ENCODE measurements around the gene STXBP6.

Gene STXBP6

DNA sequence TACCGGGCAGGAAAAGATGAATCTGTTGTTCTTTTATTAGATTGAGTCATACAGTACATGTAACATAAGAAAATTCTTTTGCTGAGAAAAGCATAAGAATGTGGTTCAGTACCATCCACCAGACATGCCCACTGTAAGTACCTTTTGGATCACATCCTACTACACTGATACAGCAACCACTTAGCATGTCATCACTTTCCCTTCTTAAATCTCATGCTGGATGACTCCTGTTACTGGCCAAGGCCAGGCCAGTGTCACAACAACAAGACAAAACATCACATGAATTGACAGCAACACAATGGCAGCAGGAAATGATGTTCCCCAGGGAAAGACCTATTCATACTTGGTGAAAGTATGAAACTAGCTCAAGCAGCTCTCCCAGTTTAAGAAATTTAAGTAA lies 46.4 kb downstream of the STXBP6 start:
- no peak overlapping the region for H3K4me3 ChIP-seq (ENCODE audit: control insufficient read depth, low read depth, low read length)
- no peak for DNase-seq (ENCODE audit: low read depth)
- TF ChIP-seq, protein P1, sequence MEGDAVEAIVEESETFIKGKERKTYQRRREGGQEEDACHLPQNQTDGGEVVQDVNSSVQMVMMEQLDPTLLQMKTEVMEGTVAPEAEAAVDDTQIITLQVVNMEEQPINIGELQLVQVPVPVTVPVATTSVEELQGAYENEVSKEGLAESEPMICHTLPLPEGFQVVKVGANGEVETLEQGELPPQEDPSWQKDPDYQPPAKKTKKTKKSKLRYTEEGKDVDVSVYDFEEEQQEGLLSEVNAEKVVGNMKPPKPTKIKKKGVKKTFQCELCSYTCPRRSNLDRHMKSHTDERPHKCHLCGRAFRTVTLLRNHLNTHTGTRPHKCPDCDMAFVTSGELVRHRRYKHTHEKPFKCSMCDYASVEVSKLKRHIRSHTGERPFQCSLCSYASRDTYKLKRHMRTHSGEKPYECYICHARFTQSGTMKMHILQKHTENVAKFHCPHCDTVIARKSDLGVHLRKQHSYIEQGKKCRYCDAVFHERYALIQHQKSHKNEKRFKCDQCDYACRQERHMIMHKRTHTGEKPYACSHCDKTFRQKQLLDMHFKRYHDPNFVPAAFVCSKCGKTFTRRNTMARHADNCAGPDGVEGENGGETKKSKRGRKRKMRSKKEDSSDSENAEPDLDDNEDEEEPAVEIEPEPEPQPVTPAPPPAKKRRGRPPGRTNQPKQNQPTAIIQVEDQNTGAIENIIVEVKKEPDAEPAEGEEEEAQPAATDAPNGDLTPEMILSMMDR (IDR thresholded peaks at IDR 0.05; ENCODE audit: control insufficient read depth, insufficient read depth, low read depth, low read length, missing control alignments), result no peak

DNA sequence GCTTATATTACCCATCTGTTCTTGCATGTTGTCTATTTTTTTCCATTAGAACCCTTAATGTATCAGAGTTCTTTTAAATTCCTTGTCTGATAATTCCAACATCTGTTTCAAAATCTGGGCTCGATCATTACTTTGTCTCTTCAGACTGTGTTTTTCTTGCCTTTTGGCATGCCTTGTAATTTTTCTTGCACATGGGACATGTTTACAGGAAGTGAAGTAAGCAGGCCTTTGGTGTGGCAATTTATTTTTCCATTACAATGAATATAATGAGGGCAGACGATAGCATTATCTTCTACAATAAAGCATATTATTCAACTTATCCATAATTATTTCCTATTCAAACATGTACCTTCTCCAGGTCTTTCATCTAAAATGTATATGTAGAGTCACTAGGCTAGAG lies 48.3 kb downstream of the STXBP6 start:
- H3K4me3 ChIP-seq (ENCODE audit: control insufficient read depth, low read depth, low read length), result no peak overlapping the region
- TF ChIP-seq, protein P1 (IDR thresholded peaks at IDR 0.05; ENCODE audit: control insufficient read depth, insufficient read depth, low read depth, low read length, missing control alignments), result no peak
- DNase-seq (ENCODE audit: low read depth), result no peak

DNA sequence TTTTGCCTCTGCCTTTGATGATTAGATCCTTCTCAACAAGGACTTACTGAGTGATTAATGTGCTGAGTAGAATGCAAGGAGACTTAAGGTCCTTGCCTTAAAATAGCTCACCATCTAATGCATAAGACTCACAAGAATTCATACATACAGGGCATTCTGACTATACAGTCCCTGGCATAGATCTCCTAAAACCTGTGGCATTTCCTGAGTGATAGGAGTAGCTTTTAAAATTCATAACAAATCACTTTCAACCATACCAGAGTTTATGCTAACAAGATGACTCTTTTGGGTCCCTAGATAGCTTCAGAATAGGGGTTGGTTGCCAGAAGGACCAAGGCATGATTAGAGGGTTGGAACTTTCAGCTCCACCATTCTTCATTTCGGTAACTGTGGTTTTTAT lies 48.8 kb downstream of the STXBP6 start:
- no peak overlapping the region for H3K4me3 ChIP-seq (ENCODE audit: control insufficient read depth, low read depth, low read length)
- TF ChIP-seq, protein P1 (IDR thresholded peaks at IDR 0.05; ENCODE audit: control insufficient read depth, insufficient read depth, low read depth, low read length, missing control alignments), result no peak
- DNase-seq (ENCODE audit: low read depth), result no peak

DNA sequence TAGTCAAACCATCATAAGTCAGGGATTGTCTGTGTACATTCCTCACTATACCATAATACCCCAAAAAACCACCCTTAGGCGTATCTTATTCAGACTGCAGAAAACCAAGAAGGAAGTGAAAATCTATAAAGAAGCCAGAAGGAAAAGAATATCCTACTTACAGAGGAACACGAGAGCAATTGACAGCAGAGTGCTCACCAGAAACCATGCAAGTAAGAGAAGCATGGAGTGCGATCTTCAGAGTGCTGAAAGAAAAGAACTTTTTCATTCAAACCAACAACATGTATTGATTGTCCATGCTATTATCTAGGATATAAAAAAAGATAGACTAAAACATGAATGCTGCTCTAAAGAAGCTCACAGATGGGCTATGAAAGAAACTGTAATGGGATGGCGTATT lies 50.8 kb downstream of the STXBP6 start:
- TF ChIP-seq, protein P1 (IDR thresholded peaks at IDR 0.05; ENCODE audit: control insufficient read depth, insufficient read depth, low read depth, low read length, missing control alignments), result no peak

DNA sequence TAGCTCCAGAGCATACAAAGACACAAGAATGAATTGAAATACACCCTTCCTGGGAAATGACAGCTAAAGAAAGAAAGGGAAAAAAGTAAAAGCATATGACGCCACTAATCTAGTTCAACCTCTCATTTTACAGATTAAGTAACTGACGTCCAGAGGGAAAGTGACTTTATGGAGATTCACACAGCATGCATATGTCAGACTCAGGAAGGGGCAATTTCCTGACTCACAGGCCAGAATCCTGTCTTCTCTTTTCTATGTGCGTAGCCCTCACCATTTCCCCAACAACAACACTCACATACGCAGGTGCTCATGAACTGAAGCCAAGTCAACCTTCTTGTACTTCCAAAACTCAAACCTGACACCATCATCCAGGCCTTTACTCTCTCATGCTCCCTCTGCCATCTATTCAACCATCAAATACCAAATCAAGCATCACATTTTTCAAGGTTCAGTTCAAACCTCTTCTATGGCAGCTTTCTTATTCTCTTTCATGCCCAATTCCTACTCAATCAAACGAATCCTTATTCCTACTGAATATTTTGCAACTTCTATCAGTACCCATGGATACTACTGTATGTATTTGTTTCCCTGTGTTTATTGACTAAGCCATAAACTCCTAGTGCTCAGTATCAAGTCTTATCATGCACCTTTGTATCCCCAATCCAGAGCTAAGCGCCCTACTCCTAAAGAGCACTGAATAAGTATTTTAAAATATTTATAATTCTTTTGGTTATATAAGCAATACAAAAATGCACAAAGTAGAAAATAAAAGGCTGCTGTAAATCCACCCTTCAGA lies 52.8 kb downstream of the STXBP6 start:
- TF ChIP-seq, protein P1 (IDR thresholded peaks at IDR 0.05; ENCODE audit: control insufficient read depth, insufficient read depth, low read depth, low read length, missing control alignments), result no peak
- H3K4me3 ChIP-seq (ENCODE audit: control insufficient read depth, low read depth, low read length), result no peak overlapping the region
- DNase-seq (ENCODE audit: low read depth), result no peak

More for the DNA sequence above, 50.8 kb downstream of the STXBP6 start:
- no peak overlapping the region for H3K4me3 ChIP-seq (ENCODE audit: control insufficient read depth, low read depth, low read length)
- no peak for DNase-seq (ENCODE audit: low read depth)

DNA sequence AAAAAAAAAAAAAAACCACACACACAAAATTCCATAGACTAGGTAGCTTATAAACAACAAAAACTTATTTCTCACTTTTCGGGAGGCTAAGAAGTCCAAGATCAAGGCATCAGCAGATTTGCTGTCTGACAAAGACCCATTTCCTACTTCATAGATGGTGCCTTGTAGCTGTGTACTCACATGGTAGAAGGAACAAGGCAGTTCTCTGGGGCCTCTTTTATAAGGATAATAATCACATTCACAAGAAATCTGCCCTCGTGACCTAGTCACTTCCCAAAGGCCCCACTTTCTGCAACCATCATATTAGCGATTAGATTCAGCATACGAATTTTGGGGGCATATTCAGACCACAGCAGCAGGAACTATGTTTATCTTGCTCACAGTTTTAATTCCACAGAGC lies 54.9 kb downstream of the STXBP6 start:
- TF ChIP-seq, protein P1 (IDR thresholded peaks at IDR 0.05; ENCODE audit: control insufficient read depth, insufficient read depth, low read depth, low read length, missing control alignments), result no peak
- no peak overlapping the region for H3K4me3 ChIP-seq (ENCODE audit: control insufficient read depth, low read depth, low read length)
- DNase-seq (ENCODE audit: low read depth), result no peak
